Fibroblast of lung (primary cell): Measurements from ENCODE around the gene COMMD7.

Source experiments
- EZH2 ChIP-seq: IDR thresholded peaks from 2 replicates; pipeline ENCODE4 v1.5.1; 2012; ENCODE audit warnings: low read length, control low read depth, mild to moderate bottlenecking; ENCODE audit errors: missing control alignments
- TF ChIP-seq, protein P1 (sequence below), 2 donors: IDR thresholded peaks in 1 of 2; conservative IDR thresholded peaks in 1 of 2; 1 replicate in 1 of 2; 2 replicates in 1 of 2; pipeline ENCODE4 v1.5.1; 2011 to 2012; ENCODE audit warnings: low read length in 2 of 2, control low read depth in 1 of 2, inconsistent platforms in 1 of 2, low read depth in 1 of 2, mild to moderate bottlenecking in 1 of 2

DNA sequence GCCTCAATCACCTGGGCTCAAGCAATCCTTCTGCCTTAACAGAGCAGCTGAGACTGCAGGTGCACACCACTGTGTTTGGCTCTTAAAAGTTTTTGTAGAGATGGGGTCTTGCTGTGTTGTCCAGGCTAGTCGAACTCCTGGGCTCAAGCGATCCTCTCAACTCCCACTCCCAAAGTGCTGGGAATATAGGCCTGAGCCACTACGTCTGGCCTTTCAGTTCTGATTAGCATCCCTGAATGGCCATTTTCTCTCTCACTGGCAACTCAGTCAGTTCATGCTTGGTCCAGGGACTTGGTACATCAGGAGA is 47.4 kb upstream of the COMMD7 start:
- TF ChIP-seq, protein P1, sequence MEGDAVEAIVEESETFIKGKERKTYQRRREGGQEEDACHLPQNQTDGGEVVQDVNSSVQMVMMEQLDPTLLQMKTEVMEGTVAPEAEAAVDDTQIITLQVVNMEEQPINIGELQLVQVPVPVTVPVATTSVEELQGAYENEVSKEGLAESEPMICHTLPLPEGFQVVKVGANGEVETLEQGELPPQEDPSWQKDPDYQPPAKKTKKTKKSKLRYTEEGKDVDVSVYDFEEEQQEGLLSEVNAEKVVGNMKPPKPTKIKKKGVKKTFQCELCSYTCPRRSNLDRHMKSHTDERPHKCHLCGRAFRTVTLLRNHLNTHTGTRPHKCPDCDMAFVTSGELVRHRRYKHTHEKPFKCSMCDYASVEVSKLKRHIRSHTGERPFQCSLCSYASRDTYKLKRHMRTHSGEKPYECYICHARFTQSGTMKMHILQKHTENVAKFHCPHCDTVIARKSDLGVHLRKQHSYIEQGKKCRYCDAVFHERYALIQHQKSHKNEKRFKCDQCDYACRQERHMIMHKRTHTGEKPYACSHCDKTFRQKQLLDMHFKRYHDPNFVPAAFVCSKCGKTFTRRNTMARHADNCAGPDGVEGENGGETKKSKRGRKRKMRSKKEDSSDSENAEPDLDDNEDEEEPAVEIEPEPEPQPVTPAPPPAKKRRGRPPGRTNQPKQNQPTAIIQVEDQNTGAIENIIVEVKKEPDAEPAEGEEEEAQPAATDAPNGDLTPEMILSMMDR (conservative IDR thresholded peaks at IDR 0.05 in 1 of 2, IDR thresholded peaks at IDR 0.05 in 1 of 2; ENCODE audit: low read depth in 1 of 2, low read length in 2 of 2), result no peak
- TF ChIP-seq EZH2, result no peak
